Natural killer cell treated with Interleukin-12 subunit alpha and Interleukin-12 subunit beta and Interleukin-15 and Interleukin-18, amount 100 ng/mL, for 72 hours (primary cell): ENCODE measurements around the gene MEF2D. TPM values are rescaled to one million over a fixed set of nuclear protein-coding genes. Genes with fewer than 3 reads are reported as not detected.

ENCODE experiments used
- ATAC-seq, 2 donors: fragments of 150-1000 bp; cut with Tn5 transposase in 1 of 2; sonication (Bioruptor Pico), chemical (Tn5 transposase) in 1 of 2; 2 replicates each; pipeline ENCODE4 v1.10.0; 2021
- DNase-seq: peaks from one replicate; pipeline ENCODE4 v3.0.0; 2022; ENCODE audit warnings: low spot score
- H3K27ac Mint-ChIP-seq, 2 donors: 1 replicate in 1 of 2; 2 replicates in 1 of 2; pipeline ENCODE4 v1.8.0; 2022; ENCODE audit warnings: mixed read lengths in 2 of 2, mild to moderate bottlenecking in 1 of 2, moderate library complexity in 1 of 2
- H3K27me3 Mint-ChIP-seq, 2 donors: 1 replicate in 1 of 2; 2 replicates in 1 of 2; pipeline ENCODE4 v1.8.0; 2022; ENCODE audit warnings: mixed read lengths in 2 of 2
- H3K36me3 Mint-ChIP-seq: one replicate; pipeline ENCODE4 v1.8.0; 2022; ENCODE audit warnings: mixed read lengths
- H3K4me1 Mint-ChIP-seq, 2 donors: 1 replicate in 1 of 2; 2 replicates in 1 of 2; pipeline ENCODE4 v1.8.0; 2022; ENCODE audit warnings: low read depth in 2 of 2, mixed read lengths in 2 of 2, mild to moderate bottlenecking in 1 of 2
- H3K4me3 Mint-ChIP-seq: one replicate; pipeline ENCODE4 v1.8.0; 2022; ENCODE audit warnings: mixed read lengths
- H3K9me3 Mint-ChIP-seq: 2 replicates; pipeline ENCODE4 v1.8.0; 2022; ENCODE audit warnings: mixed read lengths
- total RNA-seq, 2 donors: library from RNA; stranded (reverse); gene quantifications; one replicate each; pipeline ENCODE4 v1.2.3, GENCODE V29; 2022

Gene MEF2D
- total RNA-seq, 2 donors from 2014 or later, result 48.1 to 62.2 TPM

GRCh38 chr1:156430866-156431265, 69.7 kb downstream of the MEF2D start:
- Mint-ChIP-seq H3K36me3 (peaks cover 6% of the 10 kb centered on the region), H3K27me3 (peaks cover 73 to 97% of the 10 kb centered on the region in 2 donors), H3K4me3 (no peak overlapping the region), H3K9me3 (no peaks in the 10 kb centered on the region), H3K4me1 (peaks cover 11 to 15% of the 10 kb centered on the region in 2 donors), H3K27ac (no peak overlapping the region)
- ATAC-seq (no peak), DNase-seq (no peak)

DNA sequence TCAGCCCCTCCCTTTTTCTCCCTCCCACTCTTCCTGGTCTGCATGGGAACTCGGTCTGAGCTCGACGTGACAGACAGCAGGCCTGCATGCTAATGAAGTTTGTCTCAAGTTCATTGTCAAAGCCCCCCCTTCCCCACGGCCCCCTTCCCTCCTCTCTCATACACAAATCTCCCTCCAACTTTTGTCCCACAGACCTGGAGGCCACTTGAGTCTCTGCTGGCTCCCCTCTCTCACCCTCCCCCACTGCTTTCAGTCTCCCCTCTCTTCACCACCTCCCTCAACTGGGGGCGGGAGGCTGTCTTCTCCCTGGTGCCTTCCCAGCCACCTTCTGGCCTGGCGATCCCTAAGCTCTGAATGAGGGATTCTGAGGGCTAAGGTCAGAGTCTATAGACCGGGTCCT, 70.3 kb downstream of the MEF2D start:
- ATAC-seq, result no peak

DNA sequence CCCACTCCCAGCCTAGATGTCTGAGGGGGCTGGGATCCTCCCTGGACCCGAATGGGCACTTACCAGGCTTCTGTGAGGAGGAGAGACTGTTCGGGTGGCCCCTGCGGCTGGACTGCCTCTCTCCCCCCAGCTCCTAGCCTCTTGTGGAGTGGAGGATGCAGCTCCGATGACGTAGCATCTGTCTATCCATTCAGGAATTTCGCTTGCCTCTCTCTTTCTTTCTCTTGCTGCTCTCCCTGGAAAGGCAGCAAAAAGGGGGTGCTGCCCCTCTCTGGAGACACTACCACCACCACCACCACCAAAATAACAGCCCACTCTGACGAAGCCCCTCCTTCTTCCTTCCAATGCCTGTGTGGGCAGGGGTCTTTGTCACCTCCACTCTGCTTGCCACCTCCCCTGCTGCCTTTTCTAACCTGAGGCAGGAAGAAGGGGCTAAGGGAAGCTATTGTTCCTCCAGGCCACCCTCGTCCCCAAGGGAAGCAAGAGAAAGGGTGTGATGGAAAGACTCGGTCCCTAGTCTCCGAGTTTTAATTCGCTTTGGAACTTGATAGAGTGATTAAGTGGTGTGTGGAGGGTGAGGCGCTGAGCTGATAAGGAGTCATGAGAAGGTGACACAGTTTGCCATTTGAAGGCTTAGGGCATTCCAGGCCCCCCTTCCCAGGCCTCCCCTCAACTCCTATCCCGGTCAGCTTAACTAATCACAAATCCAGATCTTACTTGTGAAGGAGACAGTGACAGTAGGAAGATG, 71.1 kb downstream of the MEF2D start:
- no peaks in the 10 kb centered on the region for H3K36me3 Mint-ChIP-seq
- H3K4me1 Mint-ChIP-seq, result peaks cover 0 to 8% of the 10 kb centered on the region in 2 donors
- no peaks in the 10 kb centered on the region for H3K9me3 Mint-ChIP-seq
- H3K27ac Mint-ChIP-seq, result no peak overlapping the region
- no peak for DNase-seq
- ATAC-seq, result no peak
- H3K4me3 Mint-ChIP-seq, result no peak overlapping the region
- peaks cover 69 to 89% of the 10 kb centered on the region in 2 donors for H3K27me3 Mint-ChIP-seq

More for the DNA sequence above, 70.3 kb downstream of the MEF2D start:
- no peak overlapping the region for H3K4me3 Mint-ChIP-seq
- peaks cover 5 to 12% of the 10 kb centered on the region in 2 donors for H3K4me1 Mint-ChIP-seq
- peaks cover 70 to 91% of the 10 kb centered on the region in 2 donors for H3K27me3 Mint-ChIP-seq
- peaks cover under 1% of the 10 kb centered on the region for H3K36me3 Mint-ChIP-seq
- no peaks in the 10 kb centered on the region for H3K9me3 Mint-ChIP-seq
- DNase-seq, result no peak
- H3K27ac Mint-ChIP-seq, result no peak overlapping the region

DNA sequence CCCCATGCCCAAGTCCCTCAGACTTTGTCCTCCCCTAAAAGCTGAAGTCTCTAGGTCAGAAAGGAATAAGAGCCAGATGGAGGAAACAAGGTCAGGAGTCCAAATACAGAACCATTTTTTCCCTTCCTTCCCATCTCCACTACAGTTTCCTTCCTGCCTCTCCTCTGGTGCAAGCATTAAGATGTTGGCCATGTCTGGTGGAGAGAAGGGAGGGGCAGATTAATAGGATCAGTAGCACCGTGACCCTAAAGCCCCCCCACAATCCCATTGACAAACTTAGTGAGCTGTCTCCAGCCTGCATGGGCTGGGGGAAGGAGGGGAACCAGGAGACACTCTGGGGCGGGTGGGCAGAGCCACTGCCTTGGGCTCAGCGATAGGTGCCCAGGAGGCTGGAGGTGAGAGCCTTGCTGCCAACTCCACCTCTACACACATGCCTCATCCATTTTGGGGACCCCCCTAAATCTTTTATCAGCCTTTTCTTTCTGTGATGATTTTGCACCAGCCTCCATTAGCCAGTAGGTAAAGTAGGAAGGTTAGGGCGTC, 71.8 kb downstream of the MEF2D start:
- peaks cover 0 to 8% of the 10 kb centered on the region in 2 donors for H3K4me1 Mint-ChIP-seq
- ATAC-seq (no peak), DNase-seq (no peak)
- peaks cover 69 to 89% of the 10 kb centered on the region in 2 donors for H3K27me3 Mint-ChIP-seq
- H3K9me3 Mint-ChIP-seq, result no peaks in the 10 kb centered on the region
- no peaks in the 10 kb centered on the region for H3K36me3 Mint-ChIP-seq
- no peak overlapping the region for H3K4me3 Mint-ChIP-seq
- H3K27ac Mint-ChIP-seq, result no peak overlapping the region

DNA sequence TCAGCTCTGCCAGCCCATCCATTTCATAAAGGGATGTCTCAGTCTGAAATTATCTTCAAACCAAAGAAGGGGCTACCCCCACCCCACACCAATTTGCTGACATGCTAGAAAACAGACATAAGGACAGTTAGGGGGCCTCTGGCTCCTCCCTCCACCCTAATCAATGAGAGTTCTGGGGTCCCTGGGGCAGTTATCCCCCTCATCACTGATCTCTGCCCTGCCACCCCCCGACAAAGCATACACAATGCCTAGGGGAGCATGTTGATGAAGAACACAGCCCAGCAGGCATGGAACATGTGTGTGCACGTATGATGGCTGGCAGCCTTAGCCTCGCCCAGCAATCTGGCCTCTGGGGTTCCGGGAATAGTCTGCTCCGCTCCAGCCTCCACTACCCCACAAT, 72.6 kb downstream of the MEF2D start:
- Mint-ChIP-seq H3K4me1 (peaks cover 0 to 6% of the 10 kb centered on the region in 2 donors), H3K27ac (peak overlapping the region in 1 of 2 donors; percentile 26), H3K27me3 (peaks cover 65 to 89% of the 10 kb centered on the region in 2 donors), H3K9me3 (no peaks in the 10 kb centered on the region), H3K4me3 (no peak overlapping the region), H3K36me3 (no peaks in the 10 kb centered on the region)
- ATAC-seq, result no peak
- DNase-seq, result no peak

DNA sequence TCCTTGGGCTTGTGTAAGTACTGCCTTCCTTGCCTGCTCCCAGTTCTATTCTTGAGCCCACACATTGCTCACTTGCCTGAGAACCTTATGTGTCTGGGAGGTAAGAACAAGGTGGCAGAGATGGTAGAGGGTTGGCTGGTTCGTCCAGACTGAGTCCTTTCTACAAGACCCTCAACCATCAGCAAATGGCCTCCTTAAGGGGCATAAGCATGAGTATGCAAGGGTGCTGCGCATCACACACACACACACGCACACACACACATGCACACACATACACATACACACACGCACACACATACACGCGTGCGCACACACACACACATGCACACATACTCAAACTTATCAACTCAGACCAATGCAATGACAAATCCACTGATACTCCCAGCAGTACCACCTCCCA, 74.6 kb downstream of the MEF2D start:
- H3K36me3 Mint-ChIP-seq, result no peaks in the 10 kb centered on the region
- no peaks in the 10 kb centered on the region for H3K9me3 Mint-ChIP-seq

GRCh38 chr1:156424806-156425432, 75.7 kb downstream of the MEF2D start:
- DNase-seq (no peak), ATAC-seq (no peak)
- no peak overlapping the region for H3K27ac Mint-ChIP-seq
- peaks cover 55 to 81% of the 10 kb centered on the region in 2 donors for H3K27me3 Mint-ChIP-seq
- H3K4me3 Mint-ChIP-seq, result no peak overlapping the region
- H3K4me1 Mint-ChIP-seq, result peaks cover 17 to 21% of the 10 kb centered on the region in 2 donors
- H3K9me3 Mint-ChIP-seq, result no peaks in the 10 kb centered on the region
- H3K36me3 Mint-ChIP-seq, result no peaks in the 10 kb centered on the region

More for the DNA sequence above, 74.6 kb downstream of the MEF2D start:
- ATAC-seq (no peak), DNase-seq (no peak)
- Mint-ChIP-seq H3K4me1 (peaks cover 7 to 12% of the 10 kb centered on the region in 2 donors), H3K4me3 (no peak overlapping the region), H3K27ac (no peak overlapping the region), H3K27me3 (peaks cover 55 to 82% of the 10 kb centered on the region in 2 donors)

- ATAC-seq, result no peak
- Mint-ChIP-seq H3K36me3 (no peaks in the 10 kb centered on the region), H3K9me3 (no peaks in the 10 kb centered on the region)
These were observed 76.9 kb downstream of the MEF2D start for GRCh38 chr1:156423422-156424352.

DNA sequence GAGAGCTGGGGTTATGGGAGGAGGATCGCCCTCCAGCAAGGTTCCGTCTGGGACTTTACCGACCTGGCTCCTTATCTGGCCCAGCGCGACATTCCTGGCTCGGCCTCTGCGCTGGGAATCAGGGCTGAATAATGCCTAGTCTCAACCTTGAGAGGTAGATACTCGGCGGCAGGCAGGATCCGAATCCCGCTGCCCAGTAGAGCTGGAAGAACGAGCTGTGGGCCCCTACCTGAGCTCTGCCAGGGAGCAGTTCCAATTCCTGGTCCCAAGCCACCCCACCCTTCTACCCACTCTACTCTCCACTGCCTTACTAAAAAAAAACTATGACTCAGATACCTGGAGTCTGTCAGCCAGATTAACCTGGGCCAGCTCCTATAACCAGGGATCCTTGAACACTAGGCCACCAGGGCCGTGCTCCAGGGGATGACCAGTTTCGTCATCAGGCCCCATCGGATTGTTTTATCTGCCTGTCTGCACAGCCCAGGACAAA, 77.9 kb downstream of the MEF2D start:
- Mint-ChIP-seq H3K4me1 (peaks cover 23 to 29% of the 10 kb centered on the region in 2 donors), H3K36me3 (no peaks in the 10 kb centered on the region), H3K9me3 (no peaks in the 10 kb centered on the region), H3K27me3 (peaks cover 40 to 70% of the 10 kb centered on the region in 2 donors), H3K4me3 (peak overlapping the region; percentile 8), H3K27ac (no peak overlapping the region)
- DNase-seq (no peak), ATAC-seq (no peak)

More at GRCh38 chr1:156423422-156424352, 76.9 kb downstream of the MEF2D start:
- H3K4me1 Mint-ChIP-seq, result peaks cover 23 to 24% of the 10 kb centered on the region in 2 donors
- no peak for DNase-seq
- H3K27ac Mint-ChIP-seq, result no peak overlapping the region
- peaks cover 47 to 75% of the 10 kb centered on the region in 2 donors for H3K27me3 Mint-ChIP-seq
- no peak overlapping the region for H3K4me3 Mint-ChIP-seq

GRCh38 chr1:156421939-156422601, 78.5 kb downstream of the MEF2D start:
- H3K4me1 Mint-ChIP-seq, result peaks cover 23 to 32% of the 10 kb centered on the region in 2 donors
- H3K27ac Mint-ChIP-seq, result peak overlapping the region in 1 of 2 donors; percentile 39
- H3K4me3 Mint-ChIP-seq, result peak overlapping the region; percentile 95
- ATAC-seq (no peak), DNase-seq (no peak)
- H3K36me3 Mint-ChIP-seq, result no peaks in the 10 kb centered on the region
- H3K9me3 Mint-ChIP-seq, result no peaks in the 10 kb centered on the region
- peaks cover 37 to 68% of the 10 kb centered on the region in 2 donors for H3K27me3 Mint-ChIP-seq

- H3K27ac Mint-ChIP-seq, result peak overlapping the region; percentile 78 to 91
- peaks cover 23 to 32% of the 10 kb centered on the region in 2 donors for H3K4me1 Mint-ChIP-seq
- peak overlapping the region; percentile 95 for H3K4me3 Mint-ChIP-seq
- H3K9me3 Mint-ChIP-seq, result no peaks in the 10 kb centered on the region
- no peaks in the 10 kb centered on the region for H3K36me3 Mint-ChIP-seq
- H3K27me3 Mint-ChIP-seq, result peaks cover 31 to 60% of the 10 kb centered on the region in 2 donors
- ATAC-seq (peak; percentile 90), DNase-seq (peak; percentile 83)
These were observed 79.3 kb downstream of the MEF2D start for GRCh38 chr1:156421062-156421938.
